ENCODE results near the gene TNFRSF19.
"Not testable (repeated sequence)": the region's sequence is repeated elsewhere in the genome, so short reads cannot be mapped to it uniquely, and the experiment has no call there.

TNFRSF19 gene

GRCh38 chr13:23571431-23571830 is 1.2 kb downstream of the TNFRSF19 start:
- no peak for DNase-seq

DNA sequence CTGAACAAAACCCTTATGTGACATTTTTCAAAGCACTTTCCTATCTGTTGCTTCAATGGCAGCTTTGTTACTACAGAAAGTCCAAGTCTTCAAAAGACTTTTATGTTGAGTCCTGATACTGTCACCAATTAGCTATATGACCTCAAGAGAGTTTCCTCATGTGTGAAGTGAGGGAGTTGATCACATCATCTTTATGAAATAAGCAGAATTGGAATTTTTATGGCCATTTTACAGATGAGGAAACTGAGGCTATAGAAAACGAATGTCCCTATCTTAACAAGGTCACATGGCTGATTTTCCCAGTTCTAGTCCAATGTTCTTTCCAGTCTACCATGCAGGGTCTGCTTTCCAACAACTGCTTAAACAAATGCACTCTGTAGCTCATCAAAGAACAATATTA is 2.6 kb downstream of the TNFRSF19 start:
- no peak for DNase-seq

DNA sequence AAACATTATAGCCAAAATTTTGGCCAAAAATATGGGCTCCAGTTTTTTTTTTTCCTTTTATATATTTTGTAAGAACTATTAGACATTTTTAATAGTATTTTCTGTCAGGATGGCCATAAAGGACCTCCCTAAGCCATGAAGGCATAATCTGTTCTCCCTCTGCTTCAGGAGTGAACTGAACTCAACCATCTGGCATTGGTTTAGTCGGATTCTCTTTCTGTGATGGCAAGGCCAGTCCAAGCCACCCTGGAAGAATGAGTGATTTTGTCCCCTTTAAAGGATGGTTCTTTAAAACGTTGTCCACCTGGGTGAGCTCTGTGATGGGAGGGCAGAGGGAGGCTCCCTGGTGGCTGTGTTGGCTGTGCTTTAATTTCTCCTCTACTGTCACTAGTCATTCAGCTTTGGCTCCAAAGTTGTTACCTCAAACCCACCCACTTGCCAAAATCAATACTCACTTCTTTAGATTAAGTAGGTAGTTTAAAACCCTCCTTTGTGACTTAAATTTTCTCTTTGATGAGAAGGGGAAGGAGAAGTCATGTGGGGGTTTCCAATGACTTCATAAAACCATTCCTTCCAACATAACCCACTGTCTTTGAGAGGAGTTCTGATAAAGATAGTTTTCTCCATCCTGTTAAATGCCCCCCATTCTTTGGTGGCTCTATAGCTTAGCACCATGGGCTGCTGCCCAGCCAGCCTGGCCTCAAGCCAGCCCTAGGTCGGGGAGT is 4.4 kb downstream of the TNFRSF19 start:
- peak; percentile 16 for DNase-seq

- no peak for DNase-seq
Observed at GRCh38 chr13:23575632-23576031, 5.4 kb downstream of the TNFRSF19 start.

- DNase-seq, result peak; percentile 71
Observed at GRCh38 chr13:23578411-23579071, 8.3 kb downstream of the TNFRSF19 start.

DNA sequence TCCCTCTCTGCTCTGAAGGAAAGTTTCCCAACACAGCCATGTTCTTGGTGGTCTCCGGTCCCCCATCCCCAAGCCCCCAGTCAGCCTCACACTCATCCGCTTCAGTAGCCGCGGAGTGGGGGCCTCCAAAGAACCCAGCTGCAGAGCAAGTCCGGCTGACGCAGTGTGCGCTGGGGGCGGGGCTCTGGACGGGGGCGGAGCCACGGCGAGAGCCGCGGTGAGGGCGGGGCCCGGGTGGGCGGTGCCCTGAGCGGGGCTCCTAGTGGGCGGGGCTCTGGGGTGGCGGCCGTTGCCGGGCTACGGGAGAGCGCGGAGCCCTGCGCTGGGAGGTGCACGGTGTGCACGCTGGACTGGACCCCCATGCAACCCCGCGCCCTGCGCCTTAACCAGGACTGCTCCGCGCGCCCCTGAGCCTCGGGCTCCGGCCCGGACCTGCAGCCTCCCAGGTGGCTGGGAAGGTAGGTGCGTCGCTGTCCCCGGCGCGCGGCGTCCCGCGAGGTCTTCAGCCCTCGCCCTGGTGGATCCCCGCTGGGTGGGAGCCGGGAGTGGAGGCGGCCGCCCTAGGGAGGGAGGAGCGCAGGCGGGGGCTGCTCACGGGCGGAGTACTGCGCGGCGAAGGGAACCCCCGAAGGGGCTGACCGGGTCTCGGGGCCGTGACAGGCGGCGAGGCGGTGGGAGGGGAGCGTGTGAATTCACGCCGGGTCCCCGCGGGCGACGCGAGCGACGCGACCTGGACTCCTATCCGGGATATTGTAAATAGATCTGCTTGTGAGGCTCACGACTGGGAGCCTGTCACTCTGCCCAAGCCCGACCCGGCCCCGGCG is 9.1 kb downstream of the TNFRSF19 start:
- peak; percentile 94 for DNase-seq

DNA sequence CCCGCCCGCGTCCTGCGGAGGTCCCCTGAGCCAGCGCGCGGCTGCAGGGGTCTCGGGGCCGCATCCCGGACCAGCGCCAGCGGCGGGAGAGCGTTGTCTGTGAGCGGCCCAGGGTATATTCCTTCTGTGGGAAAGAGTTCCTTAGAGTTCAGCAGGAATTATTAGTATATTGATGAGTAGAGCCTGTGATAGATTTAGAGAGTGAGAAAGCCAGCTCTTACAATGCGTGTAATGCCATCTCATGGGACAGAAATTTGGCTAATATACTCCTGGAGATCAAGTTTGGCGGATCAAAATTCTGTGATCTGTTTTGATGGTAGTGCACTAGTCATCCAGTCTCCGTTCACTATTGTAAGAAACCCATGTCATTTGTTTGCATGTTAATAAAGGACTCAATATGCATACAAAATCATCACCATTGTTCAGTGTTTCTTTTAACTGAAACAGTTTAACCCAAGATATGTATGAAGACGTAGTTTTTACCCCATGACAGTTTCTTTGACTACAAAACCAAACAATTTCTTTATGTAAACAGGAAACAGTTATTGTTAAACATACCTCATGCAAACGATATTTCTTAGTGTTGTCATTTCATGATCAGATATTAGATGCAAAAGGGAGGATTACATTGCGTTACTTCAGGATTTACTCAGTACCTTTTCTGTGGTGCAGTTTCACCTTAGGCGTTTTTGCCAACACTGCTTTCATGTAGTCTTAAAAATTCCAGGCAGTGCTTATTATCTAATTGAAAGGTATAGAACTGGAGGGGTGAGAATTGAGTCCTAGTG is 9.9 kb downstream of the TNFRSF19 start:
- DNase-seq, result no peak

DNA sequence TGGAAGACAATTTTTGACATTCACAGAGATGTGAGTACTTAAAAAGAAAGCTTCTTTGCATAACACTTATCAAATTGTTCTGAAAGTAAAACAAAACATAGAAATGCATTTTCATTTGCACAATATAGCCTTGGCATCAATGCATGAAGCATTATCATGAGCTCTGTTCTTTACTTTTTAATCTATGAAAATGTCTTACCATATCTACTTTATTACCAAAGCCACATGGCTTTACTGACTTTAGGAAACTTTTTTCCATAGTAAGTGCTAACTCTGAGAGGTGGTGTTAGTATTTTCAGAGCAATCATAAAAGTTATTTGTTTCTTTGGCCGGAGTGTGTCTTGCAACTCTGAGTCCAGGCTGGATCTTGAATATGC is 10.5 kb downstream of the TNFRSF19 start:
- DNase-seq, result no peak

- no peak for DNase-seq
Observed at GRCh38 chr13:23583491-23583890, 13.3 kb downstream of the TNFRSF19 start.

- no peak for DNase-seq
Observed at GRCh38 chr13:23584275-23584674, 14.1 kb downstream of the TNFRSF19 start.

DNA sequence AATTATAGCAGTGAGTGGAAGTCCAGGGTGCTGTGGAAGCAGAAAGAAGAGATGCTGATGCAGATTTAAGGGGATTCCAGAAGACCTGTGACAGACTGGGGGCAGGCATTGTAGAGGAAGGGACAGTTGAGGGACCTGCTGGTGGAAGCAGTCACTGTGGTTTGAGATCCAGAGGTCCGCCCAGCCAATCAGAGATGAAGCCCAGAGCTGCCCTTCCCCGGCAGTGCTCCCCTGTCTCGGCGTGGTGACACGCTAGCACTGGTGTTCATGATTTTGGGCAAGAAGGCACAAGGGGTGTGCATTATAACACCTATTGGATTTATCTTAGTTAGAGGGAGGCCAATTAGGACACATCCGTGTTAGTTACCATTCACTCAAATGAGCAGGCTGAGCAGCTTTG is 16.1 kb downstream of the TNFRSF19 start:
- no peak for DNase-seq

GRCh38 chr13:23588666-23589065 is 18.5 kb downstream of the TNFRSF19 start:
- DNase-seq, result no peak

DNA sequence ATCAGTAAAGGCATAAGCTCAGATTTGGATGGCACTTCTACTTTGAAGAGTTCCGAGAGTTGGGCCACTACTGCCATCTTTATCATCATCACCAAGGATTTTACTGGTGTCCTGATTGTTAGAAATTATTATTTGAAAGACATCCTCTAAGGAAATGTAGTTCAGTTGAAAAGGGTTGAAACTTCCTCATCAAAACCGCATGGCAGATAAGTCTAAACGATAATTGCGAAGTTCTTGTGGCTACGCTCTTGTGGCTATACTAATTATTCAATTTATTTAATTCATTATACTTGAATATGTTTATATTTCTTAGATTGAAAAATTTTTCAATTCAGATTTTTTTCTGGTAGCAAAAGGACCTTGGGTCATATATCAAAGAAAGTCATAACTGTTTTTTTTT is 22.4 kb downstream of the TNFRSF19 start:
- DNase-seq, result no peak

DNA sequence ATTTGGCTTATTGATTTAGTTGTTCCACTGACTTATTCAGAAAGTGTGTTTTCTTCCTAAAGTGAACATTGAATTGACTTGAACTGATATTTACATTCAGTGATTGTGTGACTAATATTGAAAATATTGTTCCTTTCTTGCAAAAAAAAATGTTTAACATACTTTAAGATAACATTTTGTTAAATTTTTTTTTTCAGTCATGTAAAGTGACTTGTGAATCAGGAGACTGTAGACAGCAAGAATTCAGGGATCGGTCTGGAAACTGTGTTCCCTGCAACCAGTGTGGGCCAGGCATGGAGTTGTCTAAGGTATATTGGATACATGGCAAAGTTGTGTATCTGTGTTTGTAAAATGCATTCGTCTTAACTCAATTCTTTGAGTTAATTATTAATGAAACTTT is 22.9 kb downstream of the TNFRSF19 start:
- no peak for DNase-seq

- not testable (repeated sequence) for DNase-seq
Observed at GRCh38 chr13:23594290-23594689, 24.1 kb downstream of the TNFRSF19 start.

GRCh38 chr13:23598369-23598768 is 28.2 kb downstream of the TNFRSF19 start:
- no peak for DNase-seq

- no peak for DNase-seq
Observed at GRCh38 chr13:23599083-23599925, 29.1 kb downstream of the TNFRSF19 start.

DNA sequence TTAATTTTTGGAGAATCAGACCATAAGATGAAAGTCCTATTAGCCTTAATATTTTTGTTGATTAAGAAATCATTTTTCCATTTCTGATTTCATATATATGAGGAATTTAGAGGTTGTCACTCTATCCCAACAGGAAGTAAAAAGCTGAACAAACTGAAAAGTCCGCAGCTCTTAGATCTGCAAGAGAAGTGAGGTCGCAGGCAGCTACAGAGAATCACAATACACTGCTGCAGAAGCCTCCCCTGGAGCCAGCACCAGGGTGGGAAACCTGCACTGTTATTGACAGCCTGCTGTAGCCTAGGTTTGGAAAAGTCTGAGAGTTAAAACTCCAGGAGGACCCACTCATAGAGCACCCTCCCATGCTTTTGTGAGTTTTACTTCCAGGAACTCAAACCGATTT is 29.9 kb downstream of the TNFRSF19 start:
- no peak for DNase-seq

- no peak for DNase-seq
Observed at GRCh38 chr13:23600534-23600933, 30.3 kb downstream of the TNFRSF19 start.

DNA sequence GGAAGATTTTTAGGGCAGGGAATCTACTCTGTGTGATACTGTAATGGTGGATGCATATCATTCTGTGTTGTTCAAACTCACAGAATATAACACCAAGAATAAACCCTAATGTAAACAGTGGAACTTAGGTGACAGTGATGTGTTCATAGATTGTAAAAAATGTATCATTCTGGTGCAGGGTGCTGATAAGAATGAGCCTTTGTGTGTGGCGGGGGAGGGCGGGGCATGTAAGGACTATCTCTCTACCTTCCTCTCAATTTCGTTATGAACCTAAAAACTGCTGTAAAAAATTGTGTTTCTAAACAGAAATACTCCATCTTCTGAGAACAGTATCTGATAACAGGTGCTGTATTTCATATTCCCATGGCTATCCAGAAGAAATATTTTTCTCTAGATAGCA is 35.6 kb downstream of the TNFRSF19 start:
- no peak for DNase-seq

DNA sequence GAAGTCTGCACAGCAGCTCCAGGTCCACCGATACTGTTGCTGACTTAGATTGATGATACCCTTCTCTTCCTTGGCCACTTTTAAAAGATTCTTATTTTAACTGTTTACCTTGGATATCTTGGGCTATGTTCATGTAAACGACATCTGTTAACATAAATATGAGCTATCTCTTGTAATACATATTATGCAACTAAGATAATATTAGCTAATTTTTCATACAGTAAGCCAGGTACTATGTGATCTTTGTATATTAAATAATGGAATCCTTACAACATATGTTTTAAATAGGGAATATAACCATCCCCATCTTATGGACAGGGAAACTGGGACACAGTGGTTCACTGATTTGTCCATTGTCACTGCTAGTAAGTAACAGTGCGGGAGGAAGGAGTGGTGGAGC is 37.9 kb downstream of the TNFRSF19 start:
- no peak for DNase-seq

Measured in suppressor macrophage treated with lipopolysaccharide for 4 hours (primary cell).